AG09309 (cell line): ENCODE data around the gene TPM4.

Source experiments
- DNase-seq: peaks from one replicate; pipeline ENCODE4 v3.0.0-alpha.2; 2010; ENCODE audit warnings: low read depth
- H3K4me3 ChIP-seq: 2 replicates; pipeline ENCODE4 v1.5.1; 2011; ENCODE audit warnings: mild to moderate bottlenecking, low read depth, low read length, moderate library complexity; ENCODE audit not compliant: control insufficient read depth
- CTCF ChIP-seq: IDR thresholded peaks from 2 replicates; pipeline ENCODE4 v1.5.1; 2011; ENCODE audit warnings: mild to moderate bottlenecking, low read depth, low read length, inconsistent platforms; ENCODE audit not compliant: insufficient read depth, control insufficient read depth; ENCODE audit errors: missing control alignments

The TPM4 gene

GRCh38 chr19:16045893-16046292 lies 30.4 kb upstream of the TPM4 start:
- TF ChIP-seq CTCF = no peak
- H3K4me3 ChIP-seq = no peak overlapping the region
- no peak for DNase-seq

GRCh38 chr19:16048583-16048982 lies 27.7 kb upstream of the TPM4 start:
- no peak for DNase-seq
- H3K4me3 ChIP-seq = no peak overlapping the region
- no peak for TF ChIP-seq CTCF

GRCh38 chr19:16051254-16052025 lies 24.9 kb upstream of the TPM4 start:
- no peak for TF ChIP-seq CTCF
- no peak overlapping the region for H3K4me3 ChIP-seq
- no peak for DNase-seq

- no peak for DNase-seq
- TF ChIP-seq CTCF = no peak
These were observed 23.9 kb upstream of the TPM4 start for GRCh38 chr19:16052353-16052752.

GRCh38 chr19:16057062-16057461 lies 19.2 kb upstream of the TPM4 start:
- no peak for TF ChIP-seq CTCF
- DNase-seq = no peak
- no peak overlapping the region for H3K4me3 ChIP-seq

More at GRCh38 chr19:16052353-16052752, 23.9 kb upstream of the TPM4 start:
- H3K4me3 ChIP-seq = no peak overlapping the region

GRCh38 chr19:16060294-16060693 lies 16.0 kb upstream of the TPM4 start:
- no peak for TF ChIP-seq CTCF
- no peak for DNase-seq
- no peak overlapping the region for H3K4me3 ChIP-seq
